Activated CD8-positive, alpha-beta T cell treated with anti-CD3 and anti-CD28 coated beads, Interleukin-2, amount 10 ng/mL, durations not matched to agents 7 days and 5 days (primary cell): ENCODE measurements around the gene PAIP2. TPM values are rescaled to one million over a fixed set of nuclear protein-coding genes. Genes with fewer than 3 reads are reported as not detected.
"Not testable (repeated sequence)": the region's sequence is repeated elsewhere in the genome, so short reads cannot be mapped to it uniquely, and the experiment has no call there.

Source experiments
- ATAC-seq: fragments of 150-1000 bp; cut with Tn5 transposase; one replicate; pipeline ENCODE4 v1.10.0; 2021; ENCODE audit warnings: moderate library complexity
- CTCF ChIA-PET: fragments of 350-600 bp; sonication (Branson Sonifier 250); formaldehyde crosslinking; loops from one replicate; lab custom pipeline; 2021; ENCODE audit warnings: antibody characterized with exemption; lab: Charles Lee
- POLR2A ChIA-PET: fragments of 350-600 bp; sonication (Branson Sonifier 250); formaldehyde crosslinking; loops from one replicate; lab custom pipeline; 2021; ENCODE audit warnings: antibody characterized with exemption; lab: Charles Lee
- DNase-seq: peaks from one replicate; pipeline ENCODE4 v3.0.0-alpha.2; 2020
- H3K27ac Mint-ChIP-seq: one replicate; pipeline ENCODE4 v1.8.0; 2021; ENCODE audit warnings: mild to moderate bottlenecking, mixed read lengths
- H3K27me3 Mint-ChIP-seq: one replicate; pipeline ENCODE4 v1.8.0; 2021; ENCODE audit warnings: low read depth, mixed read lengths
- H3K36me3 Mint-ChIP-seq: one replicate; pipeline ENCODE4 v1.8.0; 2021; ENCODE audit warnings: low read depth, mixed read lengths
- H3K4me1 Mint-ChIP-seq: one replicate; pipeline ENCODE4 v1.8.0; 2021; ENCODE audit warnings: low read depth, mixed read lengths
- H3K4me3 Mint-ChIP-seq: one replicate; pipeline ENCODE4 v1.8.0; 2021; ENCODE audit warnings: mild to moderate bottlenecking, mixed read lengths
- H3K9me3 Mint-ChIP-seq: one replicate; pipeline ENCODE4 v1.8.0; 2022; ENCODE audit warnings: mixed read lengths; ENCODE audit not compliant: insufficient read depth
- total RNA-seq, 2 experiments: library from RNA; stranded (reverse); gene quantifications; one replicate each; pipeline ENCODE4 v1.2.3, GENCODE V29; 2021

The PAIP2 gene
- total RNA-seq, 2 experiments from 2014 or later = 90.7 to 93.5 TPM

DNA sequence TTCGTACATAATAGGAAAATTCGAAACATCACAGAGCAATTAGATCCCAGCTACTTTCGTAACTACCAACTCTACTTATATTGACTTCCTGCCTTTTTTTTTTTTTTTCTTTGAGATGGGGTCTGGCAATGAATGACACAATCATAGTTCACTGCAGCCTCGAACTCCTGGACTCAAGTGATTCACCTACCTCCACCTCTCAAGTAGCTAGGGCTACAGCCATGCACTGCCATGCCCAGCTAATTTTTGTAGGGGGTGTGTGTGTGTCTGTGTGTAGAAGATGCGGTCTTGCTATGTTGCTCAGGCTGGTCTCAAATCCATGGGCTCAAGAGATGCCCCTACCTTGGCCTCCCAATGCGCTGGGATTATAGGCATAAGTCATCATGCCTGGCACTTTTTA lies 5.8 kb upstream of the PAIP2 start:
- POLR2A ChIA-PET = interaction anchor here (0.6 to 1.6 kb wide), 3 partner anchors 13 to 253 kb away, joined by 3 to 4 read pairs (median 3); no protein-coding TSS in a partner anchor
- CTCF ChIA-PET = interaction anchor here (1.5 kb wide), 1 partner anchor 31 kb away, joined by 7 read pairs; no protein-coding TSS in a partner anchor
- Mint-ChIP-seq H3K36me3 (peaks cover 20% of the 10 kb centered on the region), H3K9me3 (no peaks in the 10 kb centered on the region), H3K27me3 (no peaks in the 10 kb centered on the region), H3K4me1 (peaks cover 7% of the 10 kb centered on the region), H3K4me3 (no peak overlapping the region), H3K27ac (no peak overlapping the region)
- no peak for DNase-seq
- no peak for ATAC-seq

DNA sequence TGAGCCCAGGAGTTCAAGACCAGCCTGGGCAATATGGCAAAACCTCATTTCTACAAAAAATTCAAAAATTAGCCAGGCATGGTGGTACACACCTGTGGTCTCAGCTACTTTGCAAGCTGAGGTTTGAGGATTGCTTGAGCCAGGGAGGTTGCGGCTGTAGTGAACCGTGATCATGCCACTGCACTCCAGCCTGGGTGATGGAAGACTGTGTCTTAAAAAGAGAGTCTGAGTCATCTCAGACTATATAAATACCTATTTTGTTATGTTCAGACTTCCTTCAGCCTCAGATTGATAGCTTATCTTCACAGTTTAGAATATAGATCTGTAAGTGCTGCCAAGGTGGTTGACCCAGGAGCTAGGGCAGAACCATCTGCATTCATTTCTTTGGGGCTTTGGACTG lies 1.6 kb upstream of the PAIP2 start:
- ATAC-seq (no peak), DNase-seq (no peak)
- peaks cover 39% of the 10 kb centered on the region for H3K4me1 Mint-ChIP-seq
- no peaks in the 10 kb centered on the region for H3K27me3 Mint-ChIP-seq
- H3K27ac Mint-ChIP-seq = no peak overlapping the region
- POLR2A ChIA-PET = interaction anchor here (0.6 to 3.5 kb wide), 2 partner anchors 50 to 220 kb away, joined by 3 to 139 read pairs; partner anchors contain the start of genes MZB1 and PROB1
- CTCF ChIA-PET = interaction anchor here (1.4 to 3.0 kb wide), 3 partner anchors 23 to 89 kb away, joined by 3 to 32 read pairs (median 3); partner anchors contain the start of gene MZB1
- H3K4me3 Mint-ChIP-seq = no peak overlapping the region
- H3K36me3 Mint-ChIP-seq = peaks cover 15% of the 10 kb centered on the region
- H3K9me3 Mint-ChIP-seq = no peaks in the 10 kb centered on the region

DNA sequence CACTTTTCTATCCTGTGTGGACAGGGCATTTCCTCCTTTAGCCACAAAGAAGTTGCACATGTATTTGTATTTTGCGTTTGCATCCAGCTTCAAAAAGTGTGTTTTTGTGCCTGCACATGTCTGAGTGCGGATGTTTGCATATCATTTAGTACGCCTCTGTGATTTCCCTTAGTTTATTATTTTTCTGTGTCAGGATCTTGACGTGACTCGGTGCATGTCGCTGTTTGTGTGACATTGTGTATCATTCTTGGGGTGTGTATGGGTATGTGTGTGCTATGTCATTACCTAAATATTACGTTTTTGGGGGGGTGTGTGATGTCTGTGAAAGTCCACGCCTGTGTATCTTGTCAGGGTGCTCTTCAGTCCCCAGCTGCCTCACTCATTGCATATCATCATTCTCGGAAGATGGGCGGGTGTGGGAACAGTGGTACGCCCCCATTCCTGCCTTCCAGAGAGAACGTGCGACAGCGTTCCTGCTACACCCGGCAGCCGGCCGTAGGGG lies 416 bp upstream of the PAIP2 start:
- CTCF ChIA-PET = interaction anchor here (1.0 to 3.0 kb wide), 18 partner anchors 9 to 1162 kb away, joined by 3 to 32 read pairs (median 6); partner anchors contain the start of genes KIF20A, MZB1 and SPATA24
- DNase-seq (no peak), ATAC-seq (no peak)
- Mint-ChIP-seq H3K36me3 (peaks cover 20% of the 10 kb centered on the region), H3K27ac (peak overlapping the region; percentile 98), H3K4me3 (peak overlapping the region; percentile 93), H3K4me1 (peaks cover 42% of the 10 kb centered on the region), H3K27me3 (no peaks in the 10 kb centered on the region), H3K9me3 (no peaks in the 10 kb centered on the region)
- POLR2A ChIA-PET = interaction anchor here (0.6 to 3.5 kb wide), 16 partner anchors 7 to 329 kb away, joined by 3 to 139 read pairs (median 5); partner anchors contain the start of genes MATR3, MZB1, PROB1 and SPATA24

DNA sequence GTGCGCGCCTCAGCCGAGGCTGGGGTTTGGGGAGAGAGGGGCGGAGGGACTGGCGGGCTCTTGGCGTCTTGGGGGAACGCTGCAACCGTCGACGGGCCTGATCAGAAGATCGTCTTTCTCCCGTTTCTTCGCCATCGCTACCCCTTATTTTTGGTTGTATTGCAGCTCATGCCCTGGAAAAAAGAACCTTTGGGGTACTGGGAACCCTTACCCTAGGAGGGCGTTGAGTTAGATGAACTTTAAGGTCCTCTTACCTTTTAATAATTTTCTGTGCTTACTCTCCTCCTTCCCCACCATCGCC lies 719 bp downstream of the PAIP2 start:
- peak overlapping the region; percentile 93 for H3K4me3 Mint-ChIP-seq
- H3K27me3 Mint-ChIP-seq = no peaks in the 10 kb centered on the region
- peak; percentile 89 for DNase-seq
- H3K27ac Mint-ChIP-seq = peak overlapping the region; percentile 98
- POLR2A ChIA-PET = interaction anchor here (0.6 to 3.5 kb wide), 29 partner anchors 9 to 799 kb away, joined by 3 to 139 read pairs (median 4); partner anchors contain the start of genes MATR3, MZB1, PROB1 and SLC23A1
- H3K36me3 Mint-ChIP-seq = peaks cover 23% of the 10 kb centered on the region
- H3K4me1 Mint-ChIP-seq = peaks cover 45% of the 10 kb centered on the region
- CTCF ChIA-PET = interaction anchor here (0.7 to 3.0 kb wide), 28 partner anchors 9 to 1163 kb away, joined by 3 to 32 read pairs (median 5); partner anchors contain the start of genes KIF20A, MATR3, MZB1 and SPATA24
- peak; percentile 77 for ATAC-seq
- H3K9me3 Mint-ChIP-seq = no peaks in the 10 kb centered on the region

DNA sequence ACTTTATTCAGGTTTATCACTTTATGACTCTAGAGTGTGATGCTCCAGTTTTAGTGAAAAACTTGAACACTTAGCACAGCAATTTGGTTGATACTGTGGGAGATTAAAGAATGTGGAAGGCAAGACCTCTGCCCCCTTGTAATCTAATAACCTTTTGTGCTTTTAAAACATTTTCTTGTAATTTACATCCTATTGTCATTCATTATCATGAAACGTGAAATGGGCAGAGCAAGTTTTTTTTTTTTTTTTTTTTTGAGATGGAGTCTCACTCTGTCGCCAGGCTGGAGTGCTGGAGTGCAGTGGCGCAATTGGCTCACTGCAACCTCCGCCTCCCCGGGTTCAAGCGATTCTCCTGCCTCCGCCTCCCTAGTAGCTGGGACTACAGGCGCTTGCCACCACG lies 1.8 kb downstream of the PAIP2 start:
- Mint-ChIP-seq H3K36me3 (peaks cover 23% of the 10 kb centered on the region), H3K27me3 (no peaks in the 10 kb centered on the region), H3K4me3 (peak overlapping the region; percentile 93), H3K9me3 (no peaks in the 10 kb centered on the region), H3K27ac (peak overlapping the region; percentile 98), H3K4me1 (peaks cover 45% of the 10 kb centered on the region)
- POLR2A ChIA-PET = no interaction called here
- DNase-seq (no peak), ATAC-seq (no peak)
- CTCF ChIA-PET = no interaction called here

DNA sequence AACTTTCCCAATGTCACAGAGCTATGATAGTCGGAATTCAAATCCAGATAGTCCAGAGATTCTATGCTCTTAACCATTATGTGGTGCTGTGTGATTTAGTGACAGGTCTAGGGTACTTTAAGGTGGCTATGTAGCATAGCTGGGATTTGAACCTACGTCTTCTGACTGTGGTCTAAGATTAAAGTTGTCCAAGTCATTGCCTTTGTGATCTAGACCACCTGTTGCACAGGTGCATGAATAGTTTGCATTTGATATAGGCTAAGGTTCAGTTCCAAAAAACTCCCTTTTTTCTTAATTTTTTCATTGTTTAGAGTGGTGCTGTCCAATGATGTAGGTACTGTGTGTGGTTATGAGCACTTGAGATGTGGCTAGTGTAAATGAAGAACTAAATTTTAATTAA lies 2.5 kb downstream of the PAIP2 start:
- DNase-seq (no peak), ATAC-seq (no peak)
- POLR2A ChIA-PET = no interaction called here
- Mint-ChIP-seq H3K27ac (no peak overlapping the region), H3K9me3 (no peaks in the 10 kb centered on the region), H3K36me3 (peaks cover 25% of the 10 kb centered on the region), H3K27me3 (no peaks in the 10 kb centered on the region), H3K4me1 (peaks cover 45% of the 10 kb centered on the region), H3K4me3 (peak overlapping the region; percentile 42)
- CTCF ChIA-PET = no interaction called here

DNA sequence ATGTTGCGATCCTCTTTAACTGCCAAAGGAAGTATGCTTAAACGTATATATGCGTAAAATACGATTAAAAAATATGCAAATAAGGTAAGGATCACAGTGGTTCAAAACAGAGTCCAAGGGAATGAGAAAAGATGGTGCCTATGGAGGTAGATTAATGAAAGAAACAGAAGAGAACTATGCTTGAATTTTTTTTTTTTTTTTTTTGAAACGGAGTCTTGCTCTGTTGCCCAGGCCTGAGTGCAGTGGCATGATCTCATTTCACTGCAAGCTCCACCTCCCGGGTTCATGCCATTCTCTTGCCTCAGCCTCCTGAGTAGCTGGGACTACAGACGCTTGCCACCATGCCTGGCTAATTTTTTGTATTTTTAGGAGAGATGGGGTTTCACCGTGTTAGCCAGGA lies 3.8 kb downstream of the PAIP2 start:
- H3K4me3 Mint-ChIP-seq, POLR2A ChIA-PET, H3K27ac Mint-ChIP-seq, H3K9me3 Mint-ChIP-seq, DNase-seq, H3K27me3 Mint-ChIP-seq, ATAC-seq, CTCF ChIA-PET: not testable (repeated sequence)
- peaks cover 41% of the 10 kb centered on the region for H3K4me1 Mint-ChIP-seq
- peaks cover 25% of the 10 kb centered on the region for H3K36me3 Mint-ChIP-seq

DNA sequence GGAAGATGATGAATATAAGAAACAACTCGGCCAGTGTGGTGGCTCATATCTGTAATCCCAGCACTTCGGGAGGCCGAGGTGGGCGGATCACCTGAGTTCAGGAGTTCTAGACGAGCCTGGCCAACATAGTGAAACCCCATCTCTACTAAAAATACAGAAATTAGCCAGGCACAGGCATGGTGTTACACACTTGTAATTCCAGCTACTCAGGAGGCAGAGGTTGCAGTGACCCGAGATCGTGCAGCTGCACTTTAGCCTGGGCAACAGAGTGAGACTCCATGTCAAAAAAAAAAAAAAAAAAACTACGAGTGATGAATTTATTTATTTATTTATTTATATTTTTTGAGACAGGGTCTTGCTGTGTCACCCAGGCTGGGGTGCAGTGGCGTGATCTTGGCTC lies 6.2 kb downstream of the PAIP2 start:
- Mint-ChIP-seq H3K4me1 (peaks cover 26% of the 10 kb centered on the region), H3K36me3 (peaks cover 27% of the 10 kb centered on the region)
- H3K4me3 Mint-ChIP-seq, H3K9me3 Mint-ChIP-seq, DNase-seq, ATAC-seq, POLR2A ChIA-PET, H3K27ac Mint-ChIP-seq, H3K27me3 Mint-ChIP-seq: not testable (repeated sequence)
- CTCF ChIA-PET = interaction anchor here (0.6 to 1.4 kb wide), 2 partner anchors 22 to 54 kb away, joined by 3 read pairs; no protein-coding TSS in a partner anchor

DNA sequence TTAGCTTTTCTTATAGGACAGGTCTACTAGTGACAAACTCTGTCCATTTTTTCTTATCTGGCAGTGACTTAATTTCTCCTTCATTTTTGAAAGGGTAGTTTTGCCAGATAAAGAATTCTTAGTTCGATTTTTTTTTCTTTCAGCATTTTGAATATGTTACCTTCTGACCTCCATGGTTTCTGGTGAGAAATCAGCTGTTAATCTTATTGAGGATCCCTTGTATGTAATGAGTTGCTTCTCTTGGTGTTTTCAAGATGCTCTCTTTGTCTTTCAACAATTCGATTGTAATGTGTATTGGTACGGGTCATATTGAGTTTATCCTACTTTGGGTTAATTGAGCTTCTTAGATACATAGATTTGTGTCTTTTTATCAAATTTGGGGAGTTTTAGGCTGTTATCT lies 12.5 kb downstream of the PAIP2 start:
- H3K27ac Mint-ChIP-seq = no peak overlapping the region
- peaks cover 33% of the 10 kb centered on the region for H3K36me3 Mint-ChIP-seq
- H3K4me1 Mint-ChIP-seq = peaks cover 5% of the 10 kb centered on the region
- H3K9me3 Mint-ChIP-seq = no peaks in the 10 kb centered on the region
- no peak overlapping the region for H3K4me3 Mint-ChIP-seq
- CTCF ChIA-PET = interaction anchor here (1.8 to 2.1 kb wide), 2 partner anchors 13 to 18 kb away, joined by 7 to 10 read pairs; partner anchors contain the start of gene PAIP2
- no peak for ATAC-seq
- POLR2A ChIA-PET = no interaction called here
- DNase-seq = no peak
- H3K27me3 Mint-ChIP-seq = no peaks in the 10 kb centered on the region

DNA sequence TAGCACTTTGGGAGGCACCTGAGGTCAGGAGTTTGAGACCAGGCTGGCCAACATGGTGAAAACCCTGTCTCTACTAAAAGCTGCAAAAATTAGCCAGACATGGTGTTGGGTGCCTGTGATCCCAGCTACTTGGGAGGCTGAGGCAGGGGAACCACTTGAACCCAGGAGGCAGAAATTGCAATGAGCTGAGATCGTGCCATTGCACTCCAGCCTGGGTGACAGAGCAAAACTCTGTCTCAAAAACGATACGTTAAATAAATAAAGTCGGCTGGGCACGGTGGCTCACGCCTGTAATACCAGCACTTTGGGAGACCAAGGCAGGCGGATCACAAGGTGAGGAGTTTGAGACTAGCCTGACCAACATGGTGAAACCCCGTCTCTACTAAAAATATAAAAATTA lies 14.2 kb downstream of the PAIP2 start:
- DNase-seq, H3K4me1 Mint-ChIP-seq, H3K4me3 Mint-ChIP-seq, H3K27ac Mint-ChIP-seq, CTCF ChIA-PET, ATAC-seq, H3K9me3 Mint-ChIP-seq, H3K27me3 Mint-ChIP-seq: not testable (repeated sequence)
- H3K36me3 Mint-ChIP-seq = peaks cover 38% of the 10 kb centered on the region
- POLR2A ChIA-PET = interaction anchor here (0.6 kb wide), 1 partner anchor 92 kb away, joined by 3 read pairs; no protein-coding TSS in a partner anchor

DNA sequence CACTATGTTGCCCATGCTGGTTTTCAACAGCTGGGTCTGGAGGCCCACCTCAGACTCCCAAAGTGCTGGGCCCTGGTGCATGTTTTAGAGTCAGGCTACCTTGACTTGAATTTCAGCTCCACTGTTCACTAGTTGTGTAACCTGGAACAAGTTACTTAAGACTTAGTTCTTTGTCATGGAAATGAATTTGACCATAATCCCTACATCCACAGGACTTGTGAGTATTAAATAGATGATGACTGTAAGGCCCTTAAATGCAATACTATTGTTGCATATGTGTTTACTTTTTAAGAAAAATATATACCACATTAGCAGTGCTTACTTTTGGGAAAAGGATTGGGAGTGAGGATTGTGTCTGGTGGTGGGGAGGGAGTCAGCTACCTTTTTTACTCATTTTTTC lies 16.4 kb downstream of the PAIP2 start:
- no peak overlapping the region for H3K27ac Mint-ChIP-seq
- no peak overlapping the region for H3K4me3 Mint-ChIP-seq
- ChIA-PET CTCF (interaction anchor here (0.7 kb wide), 1 partner anchor 62 kb away, joined by 3 read pairs; no protein-coding TSS in a partner anchor), POLR2A (interaction anchor here (1.8 kb wide), 1 partner anchor 16 kb away, joined by 4 read pairs; the partner anchor contains the start of gene PAIP2)
- H3K36me3 Mint-ChIP-seq = peaks cover 40% of the 10 kb centered on the region
- no peak for DNase-seq
- no peak for ATAC-seq
- no peaks in the 10 kb centered on the region for H3K27me3 Mint-ChIP-seq
- H3K9me3 Mint-ChIP-seq = no peaks in the 10 kb centered on the region
- peaks cover 5% of the 10 kb centered on the region for H3K4me1 Mint-ChIP-seq

DNA sequence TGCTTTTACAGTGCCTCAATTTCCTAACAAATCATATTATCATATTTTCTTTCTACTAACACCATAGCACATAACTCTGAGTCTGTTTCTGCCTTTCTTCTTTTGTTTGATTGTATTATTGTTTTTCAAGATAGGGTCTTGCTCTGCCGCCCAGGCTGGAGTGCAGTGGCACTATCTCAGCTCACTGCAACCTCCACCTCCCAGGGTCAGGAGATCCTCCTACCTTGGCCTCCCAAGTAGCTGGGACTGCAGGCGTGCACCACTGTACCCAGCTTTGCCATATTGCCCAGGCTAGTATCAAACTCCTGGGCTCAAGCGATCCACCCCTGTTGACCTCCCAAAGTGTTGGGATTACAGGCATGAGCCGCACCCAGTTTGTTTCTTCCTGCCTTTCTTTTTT lies 18.7 kb downstream of the PAIP2 start:
- DNase-seq (no peak), ATAC-seq (no peak)
- POLR2A ChIA-PET = no interaction called here
- H3K27me3 Mint-ChIP-seq = no peaks in the 10 kb centered on the region
- CTCF ChIA-PET = interaction anchor here (1.0 kb wide), 1 partner anchor 9 kb away, joined by 4 read pairs; no protein-coding TSS in a partner anchor
- H3K27ac Mint-ChIP-seq = no peak overlapping the region
- peaks cover 46% of the 10 kb centered on the region for H3K36me3 Mint-ChIP-seq
- no peak overlapping the region for H3K4me3 Mint-ChIP-seq
- peaks cover 5% of the 10 kb centered on the region for H3K4me1 Mint-ChIP-seq
- H3K9me3 Mint-ChIP-seq = no peaks in the 10 kb centered on the region
